ENCODE measurements around the gene PCNX2.

DNA sequence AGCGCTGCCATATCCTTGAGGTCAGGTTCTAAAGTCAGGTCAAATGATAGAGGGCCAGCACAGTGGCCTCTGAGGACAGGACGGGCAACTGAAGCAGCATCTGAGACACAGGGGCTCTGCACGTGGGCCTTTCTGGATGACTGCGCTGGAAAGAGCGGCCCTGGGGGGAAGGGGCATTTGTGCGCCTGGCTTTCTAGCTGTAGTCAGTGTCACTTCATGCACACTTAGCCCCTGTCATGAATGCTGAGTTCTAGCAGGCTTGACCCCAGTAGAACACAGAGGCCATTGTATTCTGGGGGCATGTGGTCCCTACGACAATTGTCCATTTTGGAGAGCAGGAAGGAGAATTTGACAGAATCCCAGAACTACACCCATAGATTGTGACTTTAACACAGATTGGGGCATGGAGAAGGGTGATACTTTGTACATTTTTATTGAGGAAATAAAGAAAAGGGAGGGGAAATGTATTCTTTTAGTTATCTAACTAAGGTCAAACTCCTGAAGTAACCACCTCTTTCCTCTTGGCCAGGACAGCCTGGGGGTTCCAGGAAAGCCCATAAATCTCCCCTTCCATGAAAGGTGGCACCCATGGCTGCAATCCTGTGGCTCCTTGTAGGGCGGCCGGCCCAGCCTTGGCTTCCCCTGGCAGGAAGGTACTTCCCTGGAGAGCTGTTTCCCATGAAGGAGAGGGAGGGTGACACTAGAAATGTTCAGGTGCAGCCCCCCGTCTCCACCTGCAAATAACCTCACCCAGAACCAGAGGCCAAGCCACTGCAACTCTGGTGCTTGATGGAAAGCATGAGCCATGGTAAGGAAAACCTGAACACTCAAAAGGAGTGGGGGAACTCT is 310.7 kb downstream of the PCNX2 start:
- TF ChIP-seq ESRRG (CRISPR knock-in tag; IDR thresholded peaks at IDR 0.05) (no peak), PPARA (CRISPR knock-in tag; IDR thresholded peaks at IDR 0.05; ENCODE audit: borderline replicate concordance) (no peak), ISL1 (CRISPR knock-in tag; IDR thresholded peaks at IDR 0.05) (no peak), OSR1 (CRISPR knock-in tag; IDR thresholded peaks at IDR 0.05) (no peak), GLIS3 (CRISPR knock-in tag; IDR thresholded peaks at IDR 0.05) (no peak), ZFP3 (CRISPR knock-in tag; IDR thresholded peaks at IDR 0.05) (no peak), ZC3H10 (CRISPR knock-in tag; IDR thresholded peaks at IDR 0.05) (no peak), SNAI2 (CRISPR knock-in tag; IDR thresholded peaks at IDR 0.05) (no peak), ZFP30 (CRISPR knock-in tag; IDR thresholded peaks at IDR 0.05) (no peak)
- TF ChIP-seq, protein P1, sequence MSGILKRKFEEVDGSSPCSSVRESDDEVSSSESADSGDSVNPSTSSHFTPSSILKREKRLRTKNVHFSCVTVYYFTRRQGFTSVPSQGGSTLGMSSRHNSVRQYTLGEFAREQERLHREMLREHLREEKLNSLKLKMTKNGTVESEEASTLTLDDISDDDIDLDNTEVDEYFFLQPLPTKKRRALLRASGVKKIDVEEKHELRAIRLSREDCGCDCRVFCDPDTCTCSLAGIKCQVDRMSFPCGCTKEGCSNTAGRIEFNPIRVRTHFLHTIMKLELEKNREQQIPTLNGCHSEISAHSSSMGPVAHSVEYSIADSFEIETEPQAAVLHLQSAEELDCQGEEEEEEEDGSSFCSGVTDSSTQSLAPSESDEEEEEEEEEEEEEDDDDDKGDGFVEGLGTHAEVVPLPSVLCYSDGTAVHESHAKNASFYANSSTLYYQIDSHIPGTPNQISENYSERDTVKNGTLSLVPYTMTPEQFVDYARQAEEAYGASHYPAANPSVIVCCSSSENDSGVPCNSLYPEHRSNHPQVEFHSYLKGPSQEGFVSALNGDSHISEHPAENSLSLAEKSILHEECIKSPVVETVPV (CRISPR knock-in tag; IDR thresholded peaks at IDR 0.05), result no peak
- TF ChIP-seq, protein P2, sequence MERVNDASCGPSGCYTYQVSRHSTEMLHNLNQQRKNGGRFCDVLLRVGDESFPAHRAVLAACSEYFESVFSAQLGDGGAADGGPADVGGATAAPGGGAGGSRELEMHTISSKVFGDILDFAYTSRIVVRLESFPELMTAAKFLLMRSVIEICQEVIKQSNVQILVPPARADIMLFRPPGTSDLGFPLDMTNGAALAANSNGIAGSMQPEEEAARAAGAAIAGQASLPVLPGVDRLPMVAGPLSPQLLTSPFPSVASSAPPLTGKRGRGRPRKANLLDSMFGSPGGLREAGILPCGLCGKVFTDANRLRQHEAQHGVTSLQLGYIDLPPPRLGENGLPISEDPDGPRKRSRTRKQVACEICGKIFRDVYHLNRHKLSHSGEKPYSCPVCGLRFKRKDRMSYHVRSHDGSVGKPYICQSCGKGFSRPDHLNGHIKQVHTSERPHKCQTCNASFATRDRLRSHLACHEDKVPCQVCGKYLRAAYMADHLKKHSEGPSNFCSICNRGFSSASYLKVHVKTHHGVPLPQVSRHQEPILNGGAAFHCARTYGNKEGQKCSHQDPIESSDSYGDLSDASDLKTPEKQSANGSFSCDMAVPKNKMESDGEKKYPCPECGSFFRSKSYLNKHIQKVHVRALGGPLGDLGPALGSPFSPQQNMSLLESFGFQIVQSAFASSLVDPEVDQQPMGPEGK (CRISPR knock-in tag; IDR thresholded peaks at IDR 0.05; ENCODE audit: borderline replicate concordance), result no peak
